GM18519 (cell line): ENCODE results near the gene GLP1R.

ENCODE experiments used
- ATAC-seq: cut with Tn5 transposase; IDR thresholded peaks from one replicate; pipeline ENCODE4 v1.9.1; 2021; ENCODE audit warnings: mild to moderate bottlenecking, moderate library complexity; ENCODE audit not compliant: unreplicated experiment, low FRiP score

Gene GLP1R

GRCh38 chr6:39043776-39044175, 4.8 kb upstream of the GLP1R start:
- no peak for ATAC-seq

DNA sequence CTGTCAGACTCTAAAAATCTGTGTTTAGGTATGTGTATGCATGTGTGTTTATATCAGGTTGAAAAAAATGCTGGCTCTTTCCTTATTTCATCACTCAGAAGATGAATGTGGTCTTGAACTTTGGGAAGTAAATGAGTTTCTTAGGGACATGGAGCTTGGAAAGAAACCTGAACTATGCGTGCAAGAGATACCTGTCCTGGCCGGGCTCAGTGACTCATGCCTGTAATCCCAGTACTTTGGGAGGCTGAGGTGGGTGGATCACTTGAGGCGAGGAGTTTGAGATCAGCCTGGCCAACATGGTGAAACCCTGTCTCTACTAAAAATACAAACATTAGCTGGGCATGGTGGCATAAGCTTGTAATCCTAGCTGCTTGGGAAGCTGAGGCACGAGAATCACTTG, 4.4 kb upstream of the GLP1R start:
- no peak for ATAC-seq

- ATAC-seq, result no peak
Measured at GRCh38 chr6:39047434-39048327, 900 bp upstream of the GLP1R start.

- no peak for ATAC-seq
Measured at GRCh38 chr6:39049575-39050283, 1.1 kb downstream of the GLP1R start.

DNA sequence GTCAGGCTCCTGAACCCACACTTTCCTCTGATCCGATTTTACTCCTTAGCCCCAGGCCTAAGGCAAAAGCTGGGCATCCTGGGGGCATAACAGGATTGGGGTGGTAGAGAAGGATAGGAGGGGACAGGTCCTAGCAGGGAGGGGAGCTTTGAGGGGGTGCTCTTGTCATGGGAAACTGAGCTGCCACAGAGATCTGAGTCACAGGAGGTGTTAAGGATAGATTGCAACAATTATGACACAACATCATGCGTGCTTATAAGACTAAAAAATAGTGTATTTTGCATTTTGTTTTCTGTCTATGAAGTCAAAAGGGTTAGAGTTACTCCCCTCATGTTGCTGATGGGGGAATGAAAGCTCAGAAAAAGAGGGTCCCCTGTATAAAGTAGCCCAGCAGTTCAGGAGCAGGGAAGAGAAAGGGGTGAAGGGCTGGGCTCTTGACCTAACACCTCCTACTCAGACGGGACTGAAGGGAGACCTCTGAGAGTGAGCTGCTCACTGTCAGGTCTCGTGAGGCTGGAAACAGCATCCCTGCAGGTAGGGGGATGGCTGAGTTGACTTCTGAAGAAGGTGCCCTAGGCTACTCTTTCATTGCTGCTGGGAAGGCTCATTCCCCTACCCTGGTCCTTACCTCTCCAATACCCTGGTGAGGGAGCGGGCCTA, 2.0 kb downstream of the GLP1R start:
- ATAC-seq, result no peak

DNA sequence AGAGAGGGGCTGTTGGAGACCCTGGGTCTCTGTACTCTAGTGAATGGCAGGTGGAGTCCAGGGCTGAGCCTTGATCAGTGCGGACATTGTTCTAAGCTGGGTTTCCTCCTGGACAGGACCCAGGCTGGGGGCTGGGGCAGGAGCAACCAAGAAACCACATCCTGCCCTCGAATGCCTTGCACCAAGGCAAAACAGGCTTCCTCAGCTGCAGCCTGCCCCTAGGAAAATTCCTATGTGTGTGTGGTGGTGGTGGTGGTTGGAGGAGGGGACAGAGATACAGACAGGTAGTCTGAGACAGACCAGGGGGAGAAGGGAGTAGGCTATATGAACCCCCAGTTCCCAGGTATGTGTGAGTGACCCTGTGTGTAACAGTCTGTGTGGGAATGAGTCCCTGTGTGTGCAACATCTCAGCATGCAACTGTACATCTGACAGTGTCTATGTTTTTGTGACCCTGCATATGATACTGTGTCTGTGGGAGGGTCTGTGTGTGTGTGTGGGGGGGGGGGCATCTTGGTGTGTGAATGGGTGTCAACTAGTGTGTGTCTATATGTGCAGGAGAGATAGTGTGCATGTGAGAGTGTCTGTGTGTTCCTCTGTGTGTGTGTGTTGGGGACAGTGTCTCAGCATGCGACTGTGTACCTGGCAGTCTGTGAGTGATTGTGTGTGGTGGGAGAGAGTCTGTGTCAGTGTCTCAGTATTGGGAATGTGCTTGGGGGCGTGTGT, 3.0 kb downstream of the GLP1R start:
- ATAC-seq, result no peak

DNA sequence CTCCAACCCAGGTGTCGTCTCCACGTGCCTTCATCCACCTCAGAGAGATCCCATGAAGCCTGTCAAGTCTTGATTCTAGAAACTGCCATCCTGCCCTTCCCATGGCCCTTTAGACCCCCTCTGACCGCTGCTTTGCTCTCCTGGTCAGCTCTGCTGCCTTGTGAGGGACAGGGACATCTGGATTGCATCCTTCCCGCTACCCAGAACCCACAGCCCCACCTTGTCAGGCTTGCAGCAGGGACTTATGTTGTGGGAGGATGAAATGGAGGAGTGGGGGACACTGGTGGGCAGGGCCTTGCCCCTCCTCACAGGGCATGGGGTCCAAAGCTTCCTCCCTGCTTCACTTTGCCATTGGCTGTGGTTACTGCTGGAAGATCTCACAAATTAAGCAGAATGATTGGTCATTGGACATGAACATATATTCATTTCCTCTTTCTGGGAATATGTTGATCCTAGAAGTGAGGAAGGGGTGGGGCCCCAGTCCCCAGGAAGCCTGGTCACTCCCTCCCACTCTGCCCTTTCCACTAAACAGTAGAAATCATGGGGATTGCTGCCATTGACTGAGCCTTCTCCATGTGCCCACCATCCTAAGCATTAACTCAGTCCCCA, 4.5 kb downstream of the GLP1R start:
- no peak for ATAC-seq

- ATAC-seq, result no peak
Measured at GRCh38 chr6:39053854-39054576, 5.4 kb downstream of the GLP1R start.

DNA sequence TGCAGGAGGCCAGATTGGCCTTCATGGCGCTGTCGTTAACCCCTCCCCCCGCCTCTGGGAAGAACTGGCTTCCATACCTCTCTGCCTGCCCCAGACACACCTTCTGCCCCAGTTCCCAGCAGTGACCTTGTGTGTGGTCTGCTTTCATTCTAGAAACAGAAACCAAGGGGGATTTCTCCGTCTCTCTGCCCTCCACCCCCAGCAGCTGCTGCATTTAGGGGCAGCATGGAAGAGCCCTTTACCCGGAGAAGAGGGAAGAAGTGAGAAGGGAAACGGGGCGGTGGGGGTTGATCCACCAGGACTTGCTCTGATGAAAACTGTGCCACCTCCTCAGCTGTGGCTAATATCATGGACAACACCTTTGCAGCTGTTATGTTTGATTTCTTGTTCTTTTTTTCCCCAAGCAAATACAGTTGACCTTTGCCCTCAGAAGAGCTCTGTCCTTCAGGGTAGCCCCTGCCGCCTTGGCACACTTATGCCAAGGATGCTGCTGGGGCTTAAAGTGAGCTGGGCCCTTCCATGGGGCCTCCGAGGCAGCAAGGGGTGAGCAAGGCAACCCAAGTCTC, 6.1 kb downstream of the GLP1R start:
- ATAC-seq, result no peak

- ATAC-seq, result no peak
Measured at GRCh38 chr6:39055661-39056060, 7.1 kb downstream of the GLP1R start.

DNA sequence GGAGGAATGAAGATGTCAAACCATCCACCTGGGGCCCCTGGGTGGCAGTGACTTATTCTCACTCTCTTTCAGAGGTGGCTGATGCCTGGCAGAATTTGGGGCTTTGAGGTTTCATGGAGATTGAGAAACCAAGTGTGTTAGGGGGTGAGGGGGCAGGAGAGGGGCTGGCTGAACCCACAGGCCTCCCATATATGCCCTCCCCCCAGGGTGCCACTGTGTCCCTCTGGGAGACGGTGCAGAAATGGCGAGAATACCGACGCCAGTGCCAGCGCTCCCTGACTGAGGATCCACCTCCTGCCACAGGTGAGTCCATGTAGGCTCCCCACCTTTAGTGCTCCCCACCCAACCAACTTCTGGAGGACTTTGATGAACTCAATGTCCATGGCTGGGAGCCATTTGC, 7.6 kb downstream of the GLP1R start:
- ATAC-seq, result no peak

- no peak for ATAC-seq
Measured at GRCh38 chr6:39056681-39057080, 8.1 kb downstream of the GLP1R start.

DNA sequence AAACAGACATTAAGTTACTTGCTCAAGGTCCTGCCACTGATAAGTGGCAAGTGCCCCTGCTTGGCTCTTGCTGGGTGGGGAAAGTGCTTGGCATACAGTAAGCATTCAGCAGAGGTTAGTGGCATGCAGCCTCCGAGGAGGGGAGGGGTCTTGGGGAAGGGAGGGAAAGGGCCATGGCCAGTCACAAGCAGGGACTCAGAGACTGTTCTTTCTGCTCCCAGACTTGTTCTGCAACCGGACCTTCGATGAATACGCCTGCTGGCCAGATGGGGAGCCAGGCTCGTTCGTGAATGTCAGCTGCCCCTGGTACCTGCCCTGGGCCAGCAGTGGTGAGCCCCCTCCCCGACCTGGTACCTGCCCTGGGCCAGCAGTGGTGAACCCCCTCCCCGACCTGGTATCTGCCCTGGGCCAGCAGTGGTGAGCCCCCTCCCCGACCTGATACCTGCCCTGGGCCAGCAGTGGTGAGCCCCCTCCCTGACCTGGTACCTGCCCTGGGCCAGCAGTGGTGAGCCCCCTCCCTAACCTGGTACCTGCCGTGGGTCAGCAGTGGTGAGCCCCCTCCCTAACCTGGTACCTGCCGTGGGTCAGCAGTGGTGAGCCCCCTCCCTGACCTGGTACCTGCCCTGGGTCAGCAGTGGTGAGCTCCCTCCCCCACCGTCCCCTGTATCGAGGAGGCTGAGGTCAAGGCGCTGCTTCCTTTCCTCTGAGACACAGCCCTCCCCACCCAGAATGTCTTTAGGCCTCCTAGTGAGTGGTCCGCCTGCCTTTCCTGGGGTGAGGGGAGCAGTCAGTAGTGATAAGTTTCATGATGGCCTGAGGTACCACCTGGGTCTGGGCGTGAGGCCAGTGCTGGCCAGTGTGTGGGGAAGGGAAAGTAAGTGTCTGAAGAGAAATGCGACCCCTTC, 8.9 kb downstream of the GLP1R start:
- no peak for ATAC-seq

- ATAC-seq, result no peak
Measured at GRCh38 chr6:39058471-39059147, 10.0 kb downstream of the GLP1R start.

- ATAC-seq, result no peak
Measured at GRCh38 chr6:39059496-39060310, 11.1 kb downstream of the GLP1R start.

GRCh38 chr6:39060467-39061160, 12.0 kb downstream of the GLP1R start:
- no peak for ATAC-seq
